Esophagus muscularis mucosa (tissue), 4 donors: Measurements from ENCODE around the gene FZD2. TPM values are rescaled to one million over a fixed set of nuclear protein-coding genes. Genes with fewer than 3 reads are reported as not detected.

Experiments used
- DNase-seq: peaks from one replicate; pipeline ENCODE4 v3.0.0-alpha.2; 2017; ENCODE audit errors: extremely low spot score
- H3K27ac ChIP-seq, 4 donors: fragments of 200-600 bp; sonication (generic); replicated peaks in 1 of 4; 1 replicate in 3 of 4; 2 replicates in 1 of 4; pipeline ENCODE4 v1.5.1; 2016 to 2019; ENCODE audit warnings: mild to moderate bottlenecking in 1 of 4
- H3K27me3 ChIP-seq, 4 donors: fragments of 200-600 bp; sonication (generic); one replicate each; pipeline versions ENCODE4 v1.5.1 to v1.6.0; 2016 to 2019
- H3K36me3 ChIP-seq, 4 donors: fragments of 200-600 bp; sonication (generic); one replicate each; pipeline ENCODE4 v1.5.1; 2016 to 2019
- H3K4me1 ChIP-seq, 4 donors: fragments of 200-600 bp; sonication (generic); one replicate each; pipeline ENCODE4 v1.5.1; 2016 to 2019
- H3K4me3 ChIP-seq, 4 donors: fragments of 200-600 bp; sonication (generic); 1 replicate in 2 of 4; 2 replicates in 2 of 4; pipeline ENCODE4 v1.5.1; 2016 to 2019; ENCODE audit warnings: mild to moderate bottlenecking in 4 of 4, moderate library complexity in 1 of 4
- H3K9me3 ChIP-seq, 4 donors: fragments of 200-600 bp; sonication (generic); 1 replicate in 3 of 4; 2 replicates in 1 of 4; pipeline ENCODE4 v1.5.1; 2016 to 2019
- EP300 ChIP-seq: sonication (generic); formaldehyde crosslinking; IDR thresholded peaks from one replicate; pipeline ENCODE4 v1.6.1; 2017; ENCODE audit warnings: antibody characterized with exemption
- POLR2A ChIP-seq: fragments of 450-650 bp; IDR thresholded peaks from one replicate; pipeline ENCODE4 v1.6.1; 2017; ENCODE audit warnings: antibody characterized with exemption, moderate library complexity, mild to moderate bottlenecking, low read depth
- POLR2AphosphoS5 ChIP-seq, 2 donors: sonication (generic); formaldehyde crosslinking; IDR thresholded peaks; one replicate each; pipeline ENCODE4 v1.6.1; 2017; ENCODE audit warnings: antibody characterized with exemption in 2 of 2
- WGBS: methylation state at CpG from one replicate; pipeline ENCODE4 v1.1.5; 2018; 5-methylcytosine and 5-hydroxymethylcytosine counted together
- intact Hi-C: fragments of 100-400 bp; cut with DNase I; formaldehyde crosslinking; loops from one replicate; pipeline ENCODE4 v1.15.1; 2023
- total RNA-seq, 4 donors: library from RNA; depleted of rRNA; stranded (reverse); fragments of >200 nt; gene quantifications; one replicate each; pipeline versions ENCODE4 v1.1.0 to v1.2.1, GENCODE V29; 2016
- TF ChIP-seq, protein P1 (sequence below), 3 experiments: fragments of 200-600 bp in 2 of 3; fragments of 450-650 bp in 1 of 3; sonication (generic) in 2 of 3; IDR thresholded peaks; one replicate each; pipeline ENCODE4 v1.5.1; 2017 to 2019; ENCODE audit warnings: antibody characterized with exemption in 3 of 3, mild to moderate bottlenecking in 2 of 3, moderate library complexity in 1 of 3

FZD2 gene
- total RNA-seq, 4 donors from 2014 or later, result 1.7 to 3.4 (median 1.9) TPM

DNA sequence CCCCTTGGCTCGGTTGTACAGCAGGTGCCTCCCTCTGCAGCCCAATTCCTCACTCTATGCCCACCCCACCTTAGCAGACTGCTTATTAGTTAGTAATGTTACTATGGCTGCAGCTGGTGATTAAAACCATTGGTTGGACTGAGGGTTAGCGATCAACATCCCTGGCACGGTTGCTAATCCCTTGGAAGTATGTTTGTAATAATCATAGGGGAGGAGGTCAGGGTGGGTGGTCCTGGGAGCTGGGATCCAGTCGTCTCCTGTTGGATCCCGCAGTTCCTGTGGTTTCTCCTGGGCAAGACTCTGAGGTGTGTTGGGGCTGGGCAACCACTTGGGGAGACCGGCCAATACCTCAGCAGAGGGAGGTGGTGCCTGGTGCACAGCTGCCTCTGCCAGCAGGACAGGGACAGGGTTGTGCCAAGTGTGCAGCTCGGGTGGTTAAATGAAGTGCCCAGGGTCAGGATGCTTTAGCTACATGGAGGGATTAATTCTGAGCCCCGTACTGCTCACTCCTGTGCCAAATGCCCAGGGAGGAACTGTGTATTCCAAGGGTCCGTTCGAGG is 38.0 kb downstream of the FZD2 start:
- TF ChIP-seq POLR2AphosphoS5 (IDR thresholded peaks at IDR 0.05), result no peak
- no peak for TF ChIP-seq EP300
- TF ChIP-seq, protein P1, sequence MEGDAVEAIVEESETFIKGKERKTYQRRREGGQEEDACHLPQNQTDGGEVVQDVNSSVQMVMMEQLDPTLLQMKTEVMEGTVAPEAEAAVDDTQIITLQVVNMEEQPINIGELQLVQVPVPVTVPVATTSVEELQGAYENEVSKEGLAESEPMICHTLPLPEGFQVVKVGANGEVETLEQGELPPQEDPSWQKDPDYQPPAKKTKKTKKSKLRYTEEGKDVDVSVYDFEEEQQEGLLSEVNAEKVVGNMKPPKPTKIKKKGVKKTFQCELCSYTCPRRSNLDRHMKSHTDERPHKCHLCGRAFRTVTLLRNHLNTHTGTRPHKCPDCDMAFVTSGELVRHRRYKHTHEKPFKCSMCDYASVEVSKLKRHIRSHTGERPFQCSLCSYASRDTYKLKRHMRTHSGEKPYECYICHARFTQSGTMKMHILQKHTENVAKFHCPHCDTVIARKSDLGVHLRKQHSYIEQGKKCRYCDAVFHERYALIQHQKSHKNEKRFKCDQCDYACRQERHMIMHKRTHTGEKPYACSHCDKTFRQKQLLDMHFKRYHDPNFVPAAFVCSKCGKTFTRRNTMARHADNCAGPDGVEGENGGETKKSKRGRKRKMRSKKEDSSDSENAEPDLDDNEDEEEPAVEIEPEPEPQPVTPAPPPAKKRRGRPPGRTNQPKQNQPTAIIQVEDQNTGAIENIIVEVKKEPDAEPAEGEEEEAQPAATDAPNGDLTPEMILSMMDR (IDR thresholded peaks at IDR 0.05), result no peak
- no peak for TF ChIP-seq POLR2A
- H3K27me3 ChIP-seq, result peaks cover 0 to 26% (median 0%) of the 10 kb centered on the region in 4 donors
- H3K4me1 ChIP-seq, result peaks cover 0 to 6% (median 2%) of the 10 kb centered on the region in 4 donors
- no peaks in the 10 kb centered on the region for H3K36me3 ChIP-seq
- intact Hi-C loops, result no loop called here
- WGBS, result 59% methylated on average over 4 of the region's 10 CpGs
- H3K9me3 ChIP-seq, result no peaks in the 10 kb centered on the region
- DNase-seq, result no peak
- no peak overlapping the region for H3K4me3 ChIP-seq
- H3K27ac ChIP-seq, result no peak overlapping the region

- no peaks in the 10 kb centered on the region for H3K36me3 ChIP-seq
- H3K4me3 ChIP-seq, result no peak overlapping the region
- no peak for TF ChIP-seq EP300
- TF ChIP-seq, protein P1 (IDR thresholded peaks at IDR 0.05), result no peak
- TF ChIP-seq POLR2A, result no peak
- TF ChIP-seq POLR2AphosphoS5 (IDR thresholded peaks at IDR 0.05), result no peak
- H3K27me3 ChIP-seq, result peaks cover 0 to 35% (median 0%) of the 10 kb centered on the region in 4 donors
- H3K9me3 ChIP-seq, result no peaks in the 10 kb centered on the region
- 95% methylated on average over 5 of the region's 5 CpGs for WGBS
- intact Hi-C loops, result no loop called here
- H3K4me1 ChIP-seq, result peaks cover 0 to 6% (median 2%) of the 10 kb centered on the region in 4 donors
- no peak overlapping the region for H3K27ac ChIP-seq
- no peak for DNase-seq
These were observed 41.0 kb downstream of the FZD2 start for GRCh38 chr17:44598329-44598728.

DNA sequence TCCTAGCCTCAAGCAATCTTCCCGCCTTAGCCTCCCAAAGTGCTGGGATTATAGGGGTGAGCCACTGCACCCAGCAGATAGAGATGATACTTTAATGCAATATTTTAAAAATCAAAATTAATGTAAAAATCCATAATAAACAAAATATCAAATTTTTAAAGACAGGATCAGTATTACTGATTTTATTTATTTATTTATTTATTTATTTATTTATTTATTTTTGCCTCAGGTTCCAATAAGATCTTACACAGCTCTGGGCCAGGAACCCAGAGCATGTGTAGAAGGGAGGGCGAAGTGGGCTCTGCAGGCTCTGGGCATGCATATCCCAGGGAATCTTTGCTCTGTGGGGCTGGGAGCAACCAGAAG is 41.6 kb downstream of the FZD2 start:
- H3K4me1 ChIP-seq, result peaks cover 0 to 6% (median 2%) of the 10 kb centered on the region in 4 donors
- no peak overlapping the region for H3K4me3 ChIP-seq
- peaks cover 0 to 38% (median 0%) of the 10 kb centered on the region in 4 donors for H3K27me3 ChIP-seq
- 98% methylated on average over 2 of the region's 2 CpGs for WGBS
- TF ChIP-seq POLR2A (no peak), POLR2AphosphoS5 (IDR thresholded peaks at IDR 0.05) (no peak), EP300 (no peak)
- TF ChIP-seq, protein P1 (IDR thresholded peaks at IDR 0.05), result no peak
- no peak overlapping the region for H3K27ac ChIP-seq
- no peak for DNase-seq
- intact Hi-C loops, result no loop called here
- H3K36me3 ChIP-seq, result no peaks in the 10 kb centered on the region
- H3K9me3 ChIP-seq, result no peaks in the 10 kb centered on the region

GRCh38 chr17:44599298-44600175 is 42.3 kb downstream of the FZD2 start:
- Histone ChIP-seq H3K4me1 (peaks cover 0 to 6% (median 2%) of the 10 kb centered on the region in 4 donors), H3K4me3 (no peak overlapping the region), H3K9me3 (no peaks in the 10 kb centered on the region), H3K27ac (no peak overlapping the region), H3K36me3 (no peaks in the 10 kb centered on the region), H3K27me3 (peaks cover 0 to 33% (median 0%) of the 10 kb centered on the region in 4 donors)
- TF ChIP-seq EP300, result no peak
- TF ChIP-seq, protein P1 (IDR thresholded peaks at IDR 0.05), result no peak
- no peak for TF ChIP-seq POLR2A
- no peak for TF ChIP-seq POLR2AphosphoS5 (IDR thresholded peaks at IDR 0.05)
- 60% methylated on average over 9 of the region's 9 CpGs for WGBS
- no peak for DNase-seq
- intact Hi-C loops, result no loop called here
